ENCODE measurements around the gene SMIM35.
A peak's percentile ranks its signal among the peaks of the same experiment; 100 is the strongest.

SMIM35 gene

GRCh38 chr11:118028626-118029025 is 58.1 kb downstream of the SMIM35 start:
- H3K4me3 Mint-ChIP-seq: no peak overlapping the region
- peaks cover 15% of the 10 kb centered on the region for H3K4me1 Mint-ChIP-seq
- H3K27me3 Mint-ChIP-seq: peaks cover 15% of the 10 kb centered on the region
- CTCF ChIA-PET: no interaction called here
- DNase-seq: no peak
- H3K36me3 Mint-ChIP-seq: no peaks in the 10 kb centered on the region
- H3K9me3 Mint-ChIP-seq: peaks cover 2% of the 10 kb centered on the region
- H3K27ac Mint-ChIP-seq: no peak overlapping the region

- no peak for DNase-seq
- Mint-ChIP-seq H3K27ac (no peak overlapping the region), H3K4me3 (no peak overlapping the region), H3K27me3 (peaks cover 15% of the 10 kb centered on the region), H3K9me3 (peaks cover 2% of the 10 kb centered on the region), H3K36me3 (no peaks in the 10 kb centered on the region), H3K4me1 (peaks cover 10% of the 10 kb centered on the region)
- CTCF ChIA-PET: no interaction called here
These were observed 59.1 kb downstream of the SMIM35 start for GRCh38 chr11:118027694-118028093.

- Mint-ChIP-seq H3K4me3 (no peak overlapping the region), H3K27me3 (peaks cover 4% of the 10 kb centered on the region), H3K9me3 (peaks cover 36% of the 10 kb centered on the region), H3K27ac (no peak overlapping the region), H3K4me1 (peaks cover 5% of the 10 kb centered on the region), H3K36me3 (peaks cover 30% of the 10 kb centered on the region)
- DNase-seq: no peak
- CTCF ChIA-PET: interaction anchor here (1.3 kb wide), 1 partner anchor 70 kb away, joined by 3 read pairs; no protein-coding TSS in a partner anchor
These were observed 65.6 kb downstream of the SMIM35 start for GRCh38 chr11:118021146-118021545.

GRCh38 chr11:118018401-118018800 is 68.4 kb downstream of the SMIM35 start:
- peaks cover 37% of the 10 kb centered on the region for H3K36me3 Mint-ChIP-seq

GRCh38 chr11:118017631-118018315 is 69.0 kb downstream of the SMIM35 start:
- peaks cover 9% of the 10 kb centered on the region for H3K27me3 Mint-ChIP-seq
- peaks cover 46% of the 10 kb centered on the region for H3K9me3 Mint-ChIP-seq
- no peak for DNase-seq
- CTCF ChIA-PET: no interaction called here
- H3K4me1 Mint-ChIP-seq: peaks cover 31% of the 10 kb centered on the region
- H3K27ac Mint-ChIP-seq: no peak overlapping the region
- H3K4me3 Mint-ChIP-seq: no peak overlapping the region
- peaks cover 37% of the 10 kb centered on the region for H3K36me3 Mint-ChIP-seq

More at GRCh38 chr11:118018401-118018800, 68.4 kb downstream of the SMIM35 start:
- Mint-ChIP-seq H3K9me3 (peaks cover 46% of the 10 kb centered on the region), H3K27ac (no peak overlapping the region), H3K4me1 (peaks cover 28% of the 10 kb centered on the region), H3K27me3 (peaks cover 4% of the 10 kb centered on the region), H3K4me3 (no peak overlapping the region)
- CTCF ChIA-PET: no interaction called here
- no peak for DNase-seq

GRCh38 chr11:118017111-118017510 is 69.7 kb downstream of the SMIM35 start:
- DNase-seq: no peak
- H3K9me3 Mint-ChIP-seq: peaks cover 46% of the 10 kb centered on the region
- H3K4me1 Mint-ChIP-seq: peaks cover 36% of the 10 kb centered on the region
- peaks cover 34% of the 10 kb centered on the region for H3K36me3 Mint-ChIP-seq
- peaks cover 9% of the 10 kb centered on the region for H3K27me3 Mint-ChIP-seq
- no peak overlapping the region for H3K4me3 Mint-ChIP-seq
- CTCF ChIA-PET: no interaction called here
- no peak overlapping the region for H3K27ac Mint-ChIP-seq

GRCh38 chr11:118016104-118016503 is 70.7 kb downstream of the SMIM35 start:
- Mint-ChIP-seq H3K9me3 (peaks cover 44% of the 10 kb centered on the region), H3K4me1 (peaks cover 45% of the 10 kb centered on the region), H3K27me3 (peaks cover 9% of the 10 kb centered on the region), H3K36me3 (peaks cover 33% of the 10 kb centered on the region), H3K4me3 (no peak overlapping the region), H3K27ac (peak overlapping the region; percentile 34)
- DNase-seq: no peak
- CTCF ChIA-PET: interaction anchor here (0.7 to 1.3 kb wide), 2 partner anchors 12 to 37 kb away, joined by 3 to 5 read pairs; no protein-coding TSS in a partner anchor

- Mint-ChIP-seq H3K36me3 (peaks cover 29% of the 10 kb centered on the region), H3K9me3 (peaks cover 41% of the 10 kb centered on the region), H3K4me1 (peaks cover 49% of the 10 kb centered on the region), H3K4me3 (no peak overlapping the region), H3K27ac (peak overlapping the region; percentile 62), H3K27me3 (peaks cover 9% of the 10 kb centered on the region)
- DNase-seq: no peak
- CTCF ChIA-PET: interaction anchor here (0.6 to 1.3 kb wide), 3 partner anchors 11 to 38 kb away, joined by 3 to 5 read pairs (median 3); no protein-coding TSS in a partner anchor
These were observed 71.3 kb downstream of the SMIM35 start for GRCh38 chr11:118015385-118015841.

- Mint-ChIP-seq H3K9me3 (peaks cover 32% of the 10 kb centered on the region), H3K4me3 (no peak overlapping the region), H3K36me3 (peaks cover 26% of the 10 kb centered on the region), H3K27me3 (peaks cover 5% of the 10 kb centered on the region), H3K4me1 (peaks cover 59% of the 10 kb centered on the region), H3K27ac (no peak overlapping the region)
- CTCF ChIA-PET: interaction anchor here (0.6 to 1.7 kb wide), 3 partner anchors 39 to 206 kb away, joined by 3 to 6 read pairs (median 3); no protein-coding TSS in a partner anchor
- DNase-seq: no peak
These were observed 72.7 kb downstream of the SMIM35 start for GRCh38 chr11:118014022-118014421.

GRCh38 chr11:118012083-118012669 is 74.6 kb downstream of the SMIM35 start:
- DNase-seq: no peak
- H3K9me3 Mint-ChIP-seq: peaks cover 17% of the 10 kb centered on the region
- CTCF ChIA-PET: interaction anchor here (1.2 kb wide), 1 partner anchor 66 kb away, joined by 3 read pairs; no protein-coding TSS in a partner anchor
- no peak overlapping the region for H3K4me3 Mint-ChIP-seq
- peak overlapping the region; percentile 4 for H3K27ac Mint-ChIP-seq
- peaks cover 77% of the 10 kb centered on the region for H3K4me1 Mint-ChIP-seq
- peaks cover 17% of the 10 kb centered on the region for H3K36me3 Mint-ChIP-seq
- H3K27me3 Mint-ChIP-seq: peaks cover 5% of the 10 kb centered on the region

- H3K27me3 Mint-ChIP-seq: peaks cover 5% of the 10 kb centered on the region
- peaks cover 10% of the 10 kb centered on the region for H3K9me3 Mint-ChIP-seq
- H3K4me1 Mint-ChIP-seq: peaks cover 82% of the 10 kb centered on the region
- H3K4me3 Mint-ChIP-seq: no peak overlapping the region
- DNase-seq: no peak
- H3K27ac Mint-ChIP-seq: peak overlapping the region; percentile 64
- peaks cover 18% of the 10 kb centered on the region for H3K36me3 Mint-ChIP-seq
- CTCF ChIA-PET: interaction anchor here (2.0 kb wide), 1 partner anchor 64 kb away, joined by 5 read pairs; no protein-coding TSS in a partner anchor
These were observed 75.9 kb downstream of the SMIM35 start for GRCh38 chr11:118010738-118011461.

GRCh38 chr11:118009864-118010737 is 76.7 kb downstream of the SMIM35 start:
- H3K9me3 Mint-ChIP-seq: peaks cover 7% of the 10 kb centered on the region
- H3K27ac Mint-ChIP-seq: peak overlapping the region; percentile 30
- no peak for DNase-seq
- no peak overlapping the region for H3K4me3 Mint-ChIP-seq
- CTCF ChIA-PET: interaction anchor here (2.0 kb wide), 1 partner anchor 63 kb away, joined by 5 read pairs; no protein-coding TSS in a partner anchor
- peaks cover 5% of the 10 kb centered on the region for H3K27me3 Mint-ChIP-seq
- peaks cover 19% of the 10 kb centered on the region for H3K36me3 Mint-ChIP-seq
- peaks cover 82% of the 10 kb centered on the region for H3K4me1 Mint-ChIP-seq

GRCh38 chr11:118008271-118008911 is 78.4 kb downstream of the SMIM35 start:
- peaks cover 26% of the 10 kb centered on the region for H3K36me3 Mint-ChIP-seq
- H3K27me3 Mint-ChIP-seq: peaks cover 4% of the 10 kb centered on the region
- DNase-seq: no peak
- peaks cover 10% of the 10 kb centered on the region for H3K9me3 Mint-ChIP-seq
- CTCF ChIA-PET: interaction anchor here (1.1 to 1.8 kb wide), 4 partner anchors 41 to 200 kb away, joined by 4 to 5 read pairs (median 4); no protein-coding TSS in a partner anchor
- H3K4me3 Mint-ChIP-seq: no peak overlapping the region
- peaks cover 87% of the 10 kb centered on the region for H3K4me1 Mint-ChIP-seq
- peak overlapping the region; percentile 95 for H3K27ac Mint-ChIP-seq
